Hepatocyte (in vitro differentiated cells): ENCODE measurements around the gene NOTCH4.

ENCODE experiments used
- CTCF ChIP-seq: fragments of 200-600 bp; sonication (generic); IDR thresholded peaks from 2 replicates; pipeline ENCODE4 v1.5.1; 2016; ENCODE audit warnings: antibody characterized with exemption, mild to moderate bottlenecking; ENCODE audit not compliant: poor library complexity
- EZH2phosphoT487 ChIP-seq: fragments of 200-600 bp; sonication (generic); IDR thresholded peaks from one replicate; pipeline ENCODE4 v1.6.1; 2018; ENCODE audit warnings: antibody characterized with exemption, mild to moderate bottlenecking, low read depth, moderate library complexity; ENCODE audit not compliant: unreplicated experiment, severe bottlenecking

GRCh38 chr6:32190911-32191677 is 32.8 kb downstream of the NOTCH4 start:
- TF ChIP-seq EZH2phosphoT487 (no peak), CTCF (no peak)
